Stimulated activated naive CD8-positive, alpha-beta T cell treated with anti-CD3 and anti-CD28 coated beads, Interleukin-15, Interleukin-2, amounts not matched to agents 100 U/mL and 50 U/mL, for 24 hours (primary cell): ENCODE results near the gene METAP1.
"Not testable (repeated sequence)": the region's sequence is repeated elsewhere in the genome, so short reads cannot be mapped to it uniquely, and the experiment has no call there.

ENCODE experiments used
- ATAC-seq: fragments of 150-1000 bp; cut with Tn5 transposase; one replicate; pipeline ENCODE4 v1.10.0; 2021
- DNase-seq: peaks from one replicate; pipeline ENCODE4 v3.0.0; 2021

METAP1 gene

DNA sequence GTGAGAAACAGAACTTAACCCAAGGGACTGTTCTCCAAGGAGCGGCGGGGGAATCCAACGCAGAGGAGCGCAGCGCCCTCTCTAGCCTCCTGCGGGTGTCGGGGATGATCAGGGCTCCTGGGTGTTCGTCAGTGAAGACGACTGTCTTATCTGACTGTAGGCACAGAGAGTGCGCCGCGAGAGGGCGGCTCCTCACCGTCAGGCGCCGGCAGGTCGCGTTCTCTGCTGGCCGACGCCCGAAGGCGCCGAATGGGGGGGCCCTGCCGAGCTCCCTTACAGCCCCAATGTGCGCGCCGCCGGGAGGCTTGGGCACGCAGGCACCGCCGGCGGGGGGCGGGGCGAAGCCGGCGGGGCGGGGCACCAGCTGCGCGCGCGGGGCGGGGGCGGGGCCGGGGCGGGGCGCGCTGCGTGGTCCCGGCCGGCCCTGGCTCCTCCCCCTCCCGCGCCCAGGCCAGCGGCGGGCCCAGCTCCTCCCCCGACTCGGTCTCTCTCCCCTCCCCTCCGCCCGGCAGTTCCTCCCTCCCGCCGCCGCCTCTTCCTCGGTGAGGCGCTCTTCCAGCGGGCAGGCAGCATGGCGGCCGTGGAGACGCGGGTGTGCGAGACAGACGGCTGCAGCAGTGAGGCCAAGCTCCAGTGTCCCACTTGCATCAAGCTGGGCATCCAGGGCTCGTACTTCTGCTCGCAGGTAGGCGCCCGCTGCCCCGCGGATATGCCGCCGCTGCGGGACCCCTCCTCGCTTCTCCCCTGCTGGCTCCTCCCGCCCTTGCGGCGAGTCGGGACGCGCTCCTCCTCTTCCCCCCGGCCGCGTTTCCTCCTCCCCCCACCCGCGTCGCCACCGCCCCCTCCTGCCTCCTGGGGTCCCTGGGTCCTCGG is at the start of gene METAP1:
Gene METAP1 (plus strand): TSS at position 539 of the 873 bp plus-strand sequence. CDS start 33 bp downstream, at position 572.
- peak; percentile 97 for ATAC-seq
- peak; percentile 95 for DNase-seq

DNA sequence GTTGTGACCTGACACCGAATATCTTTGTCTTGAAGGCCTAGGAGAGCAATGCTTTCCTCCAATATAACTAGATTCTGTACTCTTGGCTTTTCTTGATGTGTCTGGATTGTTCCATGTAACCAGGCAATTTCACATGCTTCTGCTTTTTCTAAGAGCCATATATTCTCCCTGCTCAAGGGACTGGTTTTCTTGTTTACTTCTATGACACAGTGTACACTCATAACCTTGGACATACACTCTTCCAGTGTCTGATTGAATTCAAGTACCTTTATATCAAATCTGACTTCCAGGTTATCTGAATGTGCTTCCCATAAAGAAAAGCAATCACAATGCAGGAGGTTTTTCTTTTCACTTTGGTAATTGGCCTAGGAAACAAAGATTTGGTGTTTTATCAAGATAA is 49.2 kb upstream of the METAP1 start:
- no peak for ATAC-seq
- no peak for DNase-seq

DNA sequence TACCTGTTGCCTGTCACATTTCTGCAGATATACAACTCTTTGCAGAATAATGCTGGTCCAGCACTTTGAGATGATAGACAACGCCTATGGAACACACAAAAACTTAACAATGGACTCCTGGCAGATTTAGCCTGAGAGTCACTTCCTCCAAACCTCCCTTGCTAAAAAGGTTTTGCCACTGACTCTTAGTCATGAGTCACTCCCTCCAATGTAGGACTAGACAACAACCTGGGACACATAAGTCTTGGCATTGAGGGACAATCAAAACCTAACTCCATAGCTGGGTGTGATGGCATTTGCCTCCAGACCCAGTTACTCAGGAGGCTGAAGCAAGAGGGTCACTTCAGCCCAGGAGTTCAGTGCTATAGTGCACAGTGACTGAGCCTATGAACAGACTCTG is 44.6 kb upstream of the METAP1 start:
- ATAC-seq: peak; percentile 73
- no peak for DNase-seq

DNA sequence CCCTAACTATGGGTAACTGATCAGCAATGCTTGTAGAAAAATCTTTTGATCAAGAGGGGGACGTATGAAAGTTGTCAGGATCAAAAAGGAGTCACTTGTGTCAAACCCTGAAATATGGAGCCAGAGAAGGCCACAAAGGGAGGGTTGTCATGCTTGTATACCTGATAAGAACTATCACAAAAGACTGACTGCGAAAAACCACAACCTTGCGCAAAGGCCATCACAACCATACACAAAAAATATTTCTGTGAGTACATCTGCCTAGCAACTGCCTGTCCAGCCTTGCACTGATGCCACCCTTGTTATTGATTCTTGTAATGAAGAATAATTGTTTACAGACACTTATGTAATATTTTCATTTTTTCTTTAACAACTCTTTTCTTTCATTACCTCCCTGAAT is 43.8 kb upstream of the METAP1 start:
- DNase-seq (no peak), ATAC-seq (no peak)

DNA sequence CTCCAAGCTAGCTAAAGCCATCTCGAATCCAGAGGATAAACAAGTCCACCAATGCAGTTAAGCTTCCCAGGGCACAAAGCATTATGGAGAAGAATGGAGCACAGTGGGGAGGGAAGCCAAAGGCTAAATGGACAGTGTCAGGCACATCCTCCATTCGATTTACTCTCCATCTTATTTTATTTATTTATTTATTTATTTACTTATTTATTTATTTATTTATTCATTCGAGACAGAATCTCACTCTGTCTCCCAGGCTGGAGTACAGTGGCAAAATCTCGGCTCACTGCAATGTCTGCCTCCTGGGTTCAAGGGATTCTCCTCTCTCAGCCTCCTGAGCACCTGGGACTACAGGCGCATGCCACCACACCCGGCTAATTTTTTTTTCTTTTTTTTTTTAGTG is 40.3 kb upstream of the METAP1 start:
- no peak for ATAC-seq
- no peak for DNase-seq

DNA sequence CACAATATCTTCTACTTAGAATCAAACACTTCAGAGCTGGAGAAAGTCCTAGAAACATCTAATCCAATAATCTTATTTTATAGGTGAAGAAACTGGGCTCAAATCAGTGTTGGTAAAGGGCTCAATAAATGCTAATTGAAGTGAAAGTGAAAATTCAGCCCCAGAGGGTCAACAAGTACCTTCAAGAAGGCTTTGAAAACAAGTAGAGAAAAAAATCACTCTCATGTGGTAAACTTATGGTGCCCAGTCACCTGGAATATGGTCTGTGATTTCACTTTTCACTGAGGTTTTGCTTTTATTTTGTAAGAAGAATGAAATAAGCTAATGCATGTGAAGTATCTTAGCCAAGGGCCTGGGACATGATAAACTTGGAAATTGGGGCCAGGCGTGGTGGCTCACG is 37.5 kb upstream of the METAP1 start:
- ATAC-seq (no peak), DNase-seq (no peak)

DNA sequence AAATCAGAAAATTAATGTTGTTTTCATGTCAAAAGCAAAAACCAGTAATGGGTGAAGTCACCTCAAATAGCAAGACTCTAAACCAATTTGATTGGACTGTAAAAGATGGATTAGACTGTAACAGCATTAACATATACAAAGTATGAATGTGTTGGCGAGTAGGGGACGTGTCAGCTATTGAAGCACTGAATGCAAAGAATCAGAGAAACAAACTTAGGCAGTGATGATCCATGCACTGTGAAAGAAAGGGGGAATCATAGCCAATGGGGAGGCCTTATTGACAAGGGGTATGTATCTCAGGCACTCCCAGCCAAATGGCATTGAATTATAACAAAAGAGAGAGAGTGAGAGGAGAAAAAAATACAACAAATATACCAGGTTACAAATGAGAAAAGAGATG is 36.1 kb upstream of the METAP1 start:
- ATAC-seq (no peak), DNase-seq (no peak)

DNA sequence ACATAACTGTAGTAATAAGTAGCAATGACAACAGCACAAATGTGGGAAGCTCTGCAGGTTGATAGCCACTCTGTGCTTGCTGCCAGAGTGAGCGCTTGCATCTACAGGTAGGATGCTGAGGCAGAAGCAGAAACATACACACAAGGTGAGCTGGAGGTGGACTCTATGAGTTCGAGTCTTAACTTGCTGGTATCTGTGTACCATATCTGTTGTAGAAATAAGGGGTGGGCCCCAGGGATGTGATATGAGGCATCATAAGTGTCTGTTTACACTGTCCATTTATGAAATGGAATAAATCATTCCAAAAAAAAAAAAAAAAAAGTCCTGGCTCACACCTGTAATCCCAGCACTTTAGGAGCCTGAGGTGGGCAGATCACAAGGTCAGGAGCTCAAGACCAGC is 33.8 kb upstream of the METAP1 start:
- ATAC-seq (no peak), DNase-seq (no peak)

DNA sequence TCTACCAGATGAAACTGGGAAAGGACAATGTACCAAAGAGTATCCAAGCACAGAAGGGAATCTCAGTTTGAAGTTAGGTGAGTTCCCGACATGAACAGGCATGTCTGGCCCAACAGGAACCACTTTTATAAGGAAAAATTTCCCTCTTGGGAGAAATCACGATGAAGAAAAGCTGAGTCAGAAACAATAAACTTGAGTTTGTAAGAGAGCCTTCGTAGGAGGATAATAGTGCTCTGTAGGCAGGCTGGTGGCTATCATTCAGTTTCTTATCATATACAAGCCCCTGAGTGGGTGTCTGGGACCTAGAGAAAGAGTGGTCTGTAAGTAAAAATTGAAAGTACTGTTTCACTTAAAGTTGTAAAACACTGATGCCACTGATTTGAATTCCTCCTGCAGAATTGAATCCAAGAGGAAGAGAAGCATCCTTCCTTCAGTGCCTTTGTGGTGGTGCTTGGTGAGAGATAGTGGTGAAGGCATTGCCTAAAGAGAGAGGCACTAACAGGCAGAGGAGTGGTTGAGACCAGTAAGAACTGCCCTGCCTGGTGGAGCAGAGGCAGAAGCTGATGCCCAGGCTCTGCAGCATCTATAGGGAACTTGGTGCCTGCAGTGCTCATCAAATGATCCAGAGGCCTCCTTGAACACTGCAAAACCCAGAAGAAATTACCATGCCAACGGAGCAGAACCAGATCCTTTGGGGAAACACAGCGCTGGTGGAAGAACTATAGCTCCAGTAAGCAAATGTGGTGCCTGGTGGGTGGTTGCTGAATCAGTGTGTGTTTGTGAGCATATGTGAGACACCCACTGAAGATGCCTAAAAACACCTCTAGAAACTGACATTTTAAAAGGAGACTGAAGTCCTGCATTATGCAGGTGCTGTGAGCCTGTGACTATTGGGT is 31.7 kb upstream of the METAP1 start:
- DNase-seq (no peak), ATAC-seq (peak; percentile 36)

DNA sequence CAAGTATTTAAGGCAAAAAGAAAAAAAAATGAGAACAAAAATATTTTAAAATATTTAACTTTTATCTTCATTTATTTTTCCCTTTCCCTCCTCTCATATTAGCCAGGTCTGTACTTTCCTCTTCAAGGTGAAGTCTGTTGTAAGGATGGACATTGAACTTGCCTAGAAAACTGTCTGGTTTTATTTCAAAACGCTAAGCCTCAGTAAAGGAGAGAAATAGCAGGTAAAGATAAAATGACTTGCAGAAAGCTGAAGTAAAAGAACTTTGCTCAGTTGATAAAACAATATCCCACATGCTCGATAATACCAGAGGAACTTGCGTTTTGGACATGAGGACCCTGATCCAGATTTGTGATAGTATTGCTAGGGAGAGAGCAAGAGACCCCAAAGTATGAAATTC is 28.6 kb upstream of the METAP1 start:
- DNase-seq (no peak), ATAC-seq (no peak)

DNA sequence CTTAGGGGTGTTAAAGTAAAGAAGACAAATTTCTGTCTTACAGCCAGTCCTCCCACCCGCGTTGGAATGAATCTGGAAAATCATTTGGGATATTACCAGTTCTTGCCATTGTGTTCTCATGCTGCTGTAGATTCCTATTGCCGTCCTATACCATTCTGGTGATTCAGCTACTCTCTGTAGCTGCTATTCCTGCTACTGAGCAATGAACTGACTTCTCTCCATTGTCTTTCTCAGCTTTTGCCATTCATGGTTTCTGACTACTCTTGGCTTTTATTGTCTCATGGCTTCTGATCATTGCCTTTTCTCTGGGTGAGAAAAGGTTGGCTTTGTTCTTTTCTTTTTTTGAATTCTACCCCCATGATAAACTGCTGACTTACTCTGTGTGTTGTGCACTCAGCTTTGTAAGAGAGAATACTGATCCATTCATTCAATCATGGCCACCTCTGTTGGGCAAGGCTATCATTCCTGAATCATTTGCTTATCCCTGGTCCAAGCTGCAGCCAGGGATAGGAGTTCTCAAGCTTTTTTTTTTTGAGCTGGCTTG is 27.7 kb upstream of the METAP1 start:
- no peak for DNase-seq
- no peak for ATAC-seq

DNA sequence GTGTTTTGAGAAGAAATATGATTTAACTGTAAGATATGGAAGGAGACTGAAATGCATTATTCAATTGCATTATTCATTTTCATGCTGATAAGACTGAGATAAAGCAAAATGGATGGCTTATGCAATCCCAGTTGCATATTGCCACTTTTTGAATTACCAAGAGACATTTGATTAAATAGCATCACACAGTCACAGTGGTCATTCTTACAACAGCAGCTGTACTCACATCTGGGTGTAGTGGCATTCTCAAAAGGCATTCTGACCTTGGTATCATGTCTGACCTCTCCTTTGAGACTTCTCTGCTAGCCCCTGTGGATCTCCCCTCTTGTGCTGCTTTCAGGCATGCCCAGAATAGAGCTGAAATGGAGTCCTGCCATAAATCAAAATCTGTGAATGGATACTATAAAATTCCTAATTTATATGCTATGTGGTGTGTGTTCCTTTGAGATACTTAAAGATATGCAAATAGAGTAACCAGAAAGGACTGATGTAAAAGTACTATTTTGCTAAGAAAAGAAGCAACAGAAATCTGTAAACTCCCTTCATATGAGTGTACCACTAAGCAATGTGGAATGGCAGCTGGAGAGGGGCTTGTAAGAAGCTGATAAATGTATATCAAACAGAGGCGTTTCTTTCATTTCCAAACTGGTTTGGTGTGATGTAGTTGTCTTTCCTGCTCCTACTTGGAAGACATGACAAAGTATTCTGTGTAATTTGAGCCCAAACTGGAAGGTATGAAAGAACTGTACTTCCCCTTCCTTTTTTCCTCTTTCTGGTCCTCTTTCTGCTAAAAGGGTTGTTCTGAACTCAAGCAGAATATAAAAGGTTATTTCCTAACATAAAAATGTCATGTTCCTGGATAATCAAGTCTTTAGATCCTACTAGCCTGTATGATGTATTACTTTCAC is 25.4 kb upstream of the METAP1 start:
- DNase-seq (no peak), ATAC-seq (no peak)

DNA sequence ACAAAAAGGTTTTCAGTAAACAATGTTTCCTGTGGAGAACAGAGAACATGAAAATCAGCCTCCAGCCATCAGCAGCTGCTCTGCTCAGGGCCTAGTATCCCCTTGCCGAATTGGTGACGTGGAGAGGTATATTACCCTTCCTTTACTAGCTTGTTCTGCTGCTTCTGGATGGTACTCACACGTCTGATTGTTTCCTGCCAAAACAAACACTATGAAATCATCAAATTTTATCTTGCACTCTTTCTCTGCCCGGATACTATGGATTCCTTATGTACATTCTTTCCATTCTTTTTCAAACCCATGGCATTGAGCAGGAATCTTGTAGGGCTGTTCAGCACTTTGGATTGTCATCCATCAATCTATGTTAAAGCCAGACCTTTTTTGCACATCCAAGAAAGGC is 18.8 kb upstream of the METAP1 start:
- DNase-seq: no peak
- no peak for ATAC-seq

DNA sequence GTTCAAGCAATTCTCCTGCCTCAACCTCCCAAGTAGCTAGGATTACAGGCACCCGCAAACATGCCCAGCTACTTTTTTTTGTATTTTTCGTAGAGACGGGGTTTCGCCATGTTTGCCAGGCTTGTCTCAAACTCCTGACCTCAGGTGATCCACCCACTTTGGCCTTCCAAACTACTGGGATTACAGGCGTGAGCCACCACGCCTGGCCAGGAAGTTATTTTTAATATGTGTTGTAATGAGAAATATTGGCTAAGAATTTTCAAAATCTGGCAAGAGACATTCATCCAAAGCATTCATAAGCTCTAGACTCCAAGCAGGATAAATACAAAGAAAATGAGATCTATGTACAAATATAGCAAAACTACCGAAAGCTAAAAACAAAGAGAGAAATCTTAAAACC is 18.0 kb upstream of the METAP1 start:
- no peak for DNase-seq
- ATAC-seq: no peak

DNA sequence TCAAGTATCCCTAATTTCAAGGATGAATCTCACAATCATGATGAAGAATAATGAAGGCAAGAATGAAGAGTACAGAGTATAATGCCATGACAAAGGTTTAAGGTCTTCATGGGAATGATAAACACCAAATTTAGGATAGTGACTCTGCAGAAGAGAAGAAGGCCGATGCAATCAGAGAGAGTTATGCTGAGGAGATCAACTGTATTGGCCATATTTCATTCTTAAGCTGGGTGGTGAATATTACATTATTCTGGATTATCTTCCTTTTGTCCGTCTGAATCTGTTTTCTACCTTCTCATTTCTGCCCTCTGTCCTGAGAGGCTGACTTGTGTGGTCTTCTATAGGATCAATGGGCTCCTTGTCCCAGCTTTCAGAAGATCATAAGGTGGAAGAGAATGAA is 7.8 kb upstream of the METAP1 start:
- DNase-seq (no peak), ATAC-seq (no peak)

DNA sequence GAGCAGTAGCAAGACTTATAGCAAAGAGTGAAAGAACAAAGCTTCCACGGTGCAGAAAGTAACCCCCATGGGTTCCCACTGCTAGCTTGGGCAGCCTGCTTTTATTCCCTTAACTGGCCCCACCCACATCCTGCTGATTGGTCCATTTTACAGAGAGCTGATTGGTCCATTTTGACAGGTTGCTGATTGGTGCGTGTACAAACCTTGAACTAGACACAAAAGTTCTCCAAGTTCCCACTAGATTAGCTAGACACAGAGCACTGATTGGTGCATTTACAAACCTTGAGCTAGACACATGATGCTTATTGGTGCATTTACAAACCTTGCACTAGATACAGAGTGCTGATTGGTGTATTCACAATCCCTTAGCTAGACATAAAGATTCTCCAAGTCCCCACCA is 2.7 kb upstream of the METAP1 start:
- ATAC-seq: not testable (repeated sequence)

DNA sequence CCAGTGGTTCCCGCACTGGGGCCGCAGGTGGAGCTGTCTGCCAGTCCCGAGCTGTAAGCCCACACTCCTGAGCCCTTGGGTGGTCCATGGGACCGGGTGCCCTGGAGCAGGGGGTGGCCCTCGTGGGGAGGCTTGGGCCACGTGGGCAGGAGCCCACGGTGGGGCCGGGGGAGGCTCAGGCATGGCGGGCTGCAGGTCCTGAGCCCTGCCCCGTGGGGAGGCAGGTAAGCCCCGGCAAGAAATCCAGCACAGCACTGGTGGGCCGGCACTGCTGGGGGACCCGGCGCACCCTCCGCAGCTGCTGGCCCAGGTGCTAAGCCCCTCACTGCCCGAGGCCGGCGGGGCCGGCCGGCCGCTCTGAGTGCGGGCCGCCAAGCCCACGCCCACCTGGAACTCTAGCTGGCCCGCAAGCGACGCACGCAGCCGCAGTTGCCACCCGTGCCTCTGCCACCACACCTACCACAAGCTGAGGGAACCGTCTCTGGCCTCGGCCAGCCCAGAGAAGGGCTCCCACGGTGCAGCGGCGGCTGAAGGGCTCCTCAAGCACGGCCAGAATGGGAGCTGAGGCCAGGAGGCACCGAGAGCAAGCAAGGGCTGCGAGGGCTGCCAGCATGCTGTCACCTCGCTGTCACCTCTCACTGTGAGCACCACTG is 2.0 kb upstream of the METAP1 start:
- no peak for DNase-seq
- no peak for ATAC-seq

More for the DNA sequence above, 2.7 kb upstream of the METAP1 start:
- not testable (repeated sequence) for DNase-seq

DNA sequence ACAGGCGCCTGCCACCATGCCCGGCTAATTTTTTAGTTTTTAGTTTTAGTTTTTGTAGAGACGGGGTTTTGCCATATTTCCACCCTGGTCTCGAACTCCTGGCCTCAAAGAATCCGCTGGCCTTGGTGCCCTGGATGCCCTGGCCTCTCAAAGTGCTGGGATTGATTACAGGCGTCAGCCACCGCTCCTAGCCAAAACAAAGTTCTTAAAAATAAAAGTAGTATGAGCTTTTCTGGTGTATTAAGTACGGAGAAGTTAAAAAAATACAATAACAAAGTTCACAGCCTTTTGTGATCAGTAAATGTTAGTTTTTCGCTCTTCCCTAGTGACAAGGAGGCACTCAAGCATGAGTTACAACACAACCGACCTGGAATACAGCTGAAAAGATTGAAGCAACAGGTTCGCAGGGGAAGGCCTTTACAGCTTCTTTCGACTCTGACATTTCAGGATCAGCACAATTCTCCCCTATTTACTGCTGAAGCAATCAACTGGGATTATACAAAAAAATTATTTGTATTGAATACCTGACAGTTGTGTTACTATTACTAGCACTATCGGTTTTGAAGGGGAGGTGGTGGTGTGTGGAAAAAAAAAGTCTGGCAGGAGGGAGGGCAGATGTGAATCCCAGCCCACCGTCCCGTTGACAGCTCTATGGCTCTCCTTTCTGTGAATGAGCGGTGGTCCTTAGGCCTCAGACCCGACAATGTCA is 893 bp upstream of the METAP1 start:
- no peak for ATAC-seq
- no peak for DNase-seq

DNA sequence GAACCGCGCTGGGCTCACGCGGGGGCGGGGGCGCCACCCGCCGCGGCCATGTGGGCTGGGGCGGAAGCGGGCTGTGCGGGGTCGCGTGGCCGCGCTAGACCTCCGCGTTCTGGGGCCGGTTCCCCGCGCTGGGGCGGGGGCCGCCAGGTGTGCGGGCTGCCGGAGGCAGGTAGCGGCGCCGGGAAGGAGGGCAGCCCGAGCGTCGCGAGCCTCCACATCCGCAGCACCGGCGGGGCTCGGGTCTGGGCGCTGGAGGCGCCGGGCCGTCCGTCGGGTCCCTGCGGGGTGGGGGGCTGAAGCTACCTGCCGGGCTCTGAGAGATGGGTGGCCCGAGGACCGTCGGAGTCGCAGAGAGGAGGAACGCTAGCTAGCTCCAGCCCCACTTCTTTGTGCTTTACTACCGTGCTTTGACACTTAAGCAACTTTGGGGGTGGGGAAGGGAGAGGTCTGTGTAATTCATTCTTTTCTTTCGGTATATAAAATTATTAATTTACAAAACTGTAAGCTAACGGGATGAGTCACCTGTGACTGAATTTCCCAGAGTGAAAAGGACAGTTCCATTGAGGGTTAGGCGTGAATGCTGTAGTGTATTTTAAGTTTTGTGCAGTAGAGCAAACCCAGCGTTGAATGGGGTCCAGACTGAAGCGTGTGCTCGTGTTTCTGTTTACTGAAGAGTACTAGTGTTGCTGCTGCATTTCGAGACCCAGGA is 689 bp downstream of the METAP1 start:
- peak; percentile 8 for DNase-seq
- ATAC-seq: no peak

DNA sequence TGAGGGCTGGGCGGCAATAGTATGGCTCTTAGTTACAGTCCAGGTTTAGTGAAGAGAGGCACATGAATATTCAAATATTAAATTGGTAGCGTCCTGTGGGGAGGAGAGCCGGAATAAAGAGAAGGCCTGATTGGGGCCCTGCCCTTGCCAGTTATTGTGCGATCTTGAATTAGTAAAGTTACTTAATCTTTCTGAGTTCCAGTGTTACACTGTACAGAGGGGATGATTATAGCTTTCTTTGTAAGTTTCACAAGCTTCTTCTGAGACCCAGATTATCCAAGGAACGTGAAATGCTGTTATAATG is 1.2 kb downstream of the METAP1 start:
- DNase-seq: no peak
- no peak for ATAC-seq
